Chondrocyte (in vitro differentiated cells): ENCODE results near the gene FHIT. TPM values are rescaled to one million over a fixed set of nuclear protein-coding genes. Genes with fewer than 3 reads are reported as not detected.

Source experiments
- DNase-seq: peaks from one replicate; pipeline ENCODE4 v3.0.0; 2021; ENCODE audit warnings: mixed read lengths, low spot score
- H3K27ac Mint-ChIP-seq: one replicate; pipeline ENCODE4 v1.8.0; 2021; ENCODE audit warnings: mild to moderate bottlenecking, moderate library complexity, mixed read lengths; ENCODE audit not compliant: unreplicated experiment
- H3K27me3 Mint-ChIP-seq: 2 replicates; pipeline ENCODE4 v1.8.0; 2021; ENCODE audit warnings: low read depth, mixed read lengths
- H3K36me3 Mint-ChIP-seq: 2 replicates; pipeline ENCODE4 v1.8.0; 2021; ENCODE audit warnings: low read depth, mixed read lengths
- H3K4me1 Mint-ChIP-seq: 2 replicates; pipeline ENCODE4 v1.8.0; 2021; ENCODE audit warnings: low read depth, mild to moderate bottlenecking, mixed read lengths
- H3K4me3 Mint-ChIP-seq: one replicate; pipeline ENCODE4 v1.8.0; 2021; ENCODE audit warnings: mild to moderate bottlenecking, moderate library complexity, mixed read lengths; ENCODE audit not compliant: unreplicated experiment
- H3K9me3 Mint-ChIP-seq: 2 replicates; pipeline ENCODE4 v1.8.0; 2021; ENCODE audit warnings: low read depth, mixed read lengths
- CTCF ChIP-seq: fragments of 200-600 bp; sonication (generic); IDR thresholded peaks from 2 replicates; pipeline ENCODE4 v1.5.0; 2021; ENCODE audit warnings: antibody characterized with exemption, mild to moderate bottlenecking, moderate library complexity
- total RNA-seq: library from RNA; stranded (reverse); gene quantifications from 3 replicates; pipeline ENCODE4 v1.2.1, GENCODE V29; 2021

Gene FHIT
- total RNA-seq, 1 donor from 2014 or later: 3.8 TPM

- Mint-ChIP-seq H3K36me3 (no peaks in the 10 kb centered on the region), H3K9me3 (no peaks in the 10 kb centered on the region), H3K27ac (no peak overlapping the region), H3K27me3 (no peaks in the 10 kb centered on the region), H3K4me1 (peaks cover 14% of the 10 kb centered on the region), H3K4me3 (no peak overlapping the region)
- no peak for TF ChIP-seq CTCF
- DNase-seq: no peak
Observed at GRCh38 chr3:60610441-60611112, 640.7 kb downstream of the FHIT start.

GRCh38 chr3:60609446-60609845 lies 641.8 kb downstream of the FHIT start:
- TF ChIP-seq CTCF: no peak
- Mint-ChIP-seq H3K4me3 (no peak overlapping the region), H3K27ac (no peak overlapping the region), H3K27me3 (no peaks in the 10 kb centered on the region), H3K36me3 (no peaks in the 10 kb centered on the region), H3K4me1 (peaks cover 14% of the 10 kb centered on the region), H3K9me3 (no peaks in the 10 kb centered on the region)
- no peak for DNase-seq

GRCh38 chr3:60603860-60604259 lies 647.4 kb downstream of the FHIT start:
- H3K4me1 Mint-ChIP-seq: peaks cover 20% of the 10 kb centered on the region
- H3K9me3 Mint-ChIP-seq: no peaks in the 10 kb centered on the region
- H3K27me3 Mint-ChIP-seq: no peaks in the 10 kb centered on the region
- H3K36me3 Mint-ChIP-seq: no peaks in the 10 kb centered on the region
- no peak overlapping the region for H3K27ac Mint-ChIP-seq
- no peak for DNase-seq
- H3K4me3 Mint-ChIP-seq: no peak overlapping the region
- no peak for TF ChIP-seq CTCF

GRCh38 chr3:60600848-60601247 lies 650.4 kb downstream of the FHIT start:
- DNase-seq: no peak
- H3K36me3 Mint-ChIP-seq: no peaks in the 10 kb centered on the region
- no peak overlapping the region for H3K27ac Mint-ChIP-seq
- H3K27me3 Mint-ChIP-seq: no peaks in the 10 kb centered on the region
- H3K9me3 Mint-ChIP-seq: no peaks in the 10 kb centered on the region
- H3K4me1 Mint-ChIP-seq: peaks cover 25% of the 10 kb centered on the region
- no peak overlapping the region for H3K4me3 Mint-ChIP-seq
- TF ChIP-seq CTCF: no peak

GRCh38 chr3:60599586-60599985 lies 651.7 kb downstream of the FHIT start:
- no peaks in the 10 kb centered on the region for H3K9me3 Mint-ChIP-seq
- H3K36me3 Mint-ChIP-seq: no peaks in the 10 kb centered on the region
- no peak overlapping the region for H3K4me3 Mint-ChIP-seq
- no peak for TF ChIP-seq CTCF
- H3K27me3 Mint-ChIP-seq: no peaks in the 10 kb centered on the region
- peaks cover 29% of the 10 kb centered on the region for H3K4me1 Mint-ChIP-seq
- DNase-seq: no peak
- no peak overlapping the region for H3K27ac Mint-ChIP-seq
